Activated naive CD4-positive, alpha-beta T cell treated with anti-CD3 and anti-CD28 coated beads, Interleukin-2, amount 50 U/mL, for 24 hours (primary cell): Measurements from ENCODE around the gene PCDH1.

ENCODE experiments used
- H3K27ac Mint-ChIP-seq: one replicate; pipeline ENCODE4 v1.8.0; 2021; ENCODE audit warnings: mild to moderate bottlenecking, mixed read lengths
- H3K27me3 Mint-ChIP-seq: one replicate; pipeline ENCODE4 v1.8.0; 2021; ENCODE audit warnings: mixed read lengths
- H3K36me3 Mint-ChIP-seq: one replicate; pipeline ENCODE4 v1.8.0; 2021; ENCODE audit warnings: mixed read lengths
- H3K4me1 Mint-ChIP-seq: one replicate; pipeline ENCODE4 v1.8.0; 2021; ENCODE audit warnings: mixed read lengths
- H3K4me3 Mint-ChIP-seq: one replicate; pipeline ENCODE4 v1.8.0; 2021; ENCODE audit warnings: mild to moderate bottlenecking, mixed read lengths
- H3K9me3 Mint-ChIP-seq: one replicate; pipeline ENCODE4 v1.8.0; 2021; ENCODE audit warnings: mixed read lengths

Gene PCDH1

DNA sequence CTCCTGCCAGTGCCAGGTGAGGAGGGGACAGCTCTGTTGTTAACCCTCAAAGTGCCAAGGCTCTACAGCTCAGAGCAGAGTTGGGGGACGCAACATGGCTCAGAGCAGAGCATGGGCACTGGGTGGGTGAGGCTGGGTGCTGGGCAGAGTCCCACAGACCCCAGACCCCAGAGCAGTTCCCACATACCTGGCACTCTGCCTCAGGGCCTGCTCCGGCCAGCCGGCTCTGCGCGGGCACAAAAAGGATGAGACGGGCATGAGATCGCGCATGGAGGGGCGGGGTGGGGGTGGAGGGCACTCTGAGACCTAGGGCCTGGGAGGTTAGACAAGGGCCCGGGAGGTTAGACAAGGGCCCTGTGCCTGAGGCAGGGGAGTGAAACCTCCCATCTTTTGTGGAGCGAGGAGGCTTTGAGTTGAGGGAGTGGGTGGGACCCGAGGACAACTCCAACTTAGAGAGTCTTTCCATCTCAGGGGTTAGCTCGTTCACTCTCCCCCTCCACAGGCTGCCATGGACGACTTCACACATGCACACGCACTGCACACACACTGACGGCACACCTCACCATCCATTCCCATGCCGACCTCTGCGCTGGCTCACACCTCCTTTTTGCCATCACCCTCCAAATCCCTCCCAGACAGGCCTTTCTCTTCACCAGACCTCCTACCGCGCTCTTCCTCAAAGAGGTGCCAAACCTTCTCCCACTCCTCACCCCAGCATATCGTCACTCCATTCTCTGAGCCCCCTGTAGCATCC is 22.0 kb downstream of the PCDH1 start:
- Mint-ChIP-seq H3K9me3 (no peaks in the 10 kb centered on the region), H3K36me3 (no peaks in the 10 kb centered on the region), H3K27ac (no peak overlapping the region), H3K4me1 (no peaks in the 10 kb centered on the region), H3K4me3 (no peak overlapping the region), H3K27me3 (no peaks in the 10 kb centered on the region)

DNA sequence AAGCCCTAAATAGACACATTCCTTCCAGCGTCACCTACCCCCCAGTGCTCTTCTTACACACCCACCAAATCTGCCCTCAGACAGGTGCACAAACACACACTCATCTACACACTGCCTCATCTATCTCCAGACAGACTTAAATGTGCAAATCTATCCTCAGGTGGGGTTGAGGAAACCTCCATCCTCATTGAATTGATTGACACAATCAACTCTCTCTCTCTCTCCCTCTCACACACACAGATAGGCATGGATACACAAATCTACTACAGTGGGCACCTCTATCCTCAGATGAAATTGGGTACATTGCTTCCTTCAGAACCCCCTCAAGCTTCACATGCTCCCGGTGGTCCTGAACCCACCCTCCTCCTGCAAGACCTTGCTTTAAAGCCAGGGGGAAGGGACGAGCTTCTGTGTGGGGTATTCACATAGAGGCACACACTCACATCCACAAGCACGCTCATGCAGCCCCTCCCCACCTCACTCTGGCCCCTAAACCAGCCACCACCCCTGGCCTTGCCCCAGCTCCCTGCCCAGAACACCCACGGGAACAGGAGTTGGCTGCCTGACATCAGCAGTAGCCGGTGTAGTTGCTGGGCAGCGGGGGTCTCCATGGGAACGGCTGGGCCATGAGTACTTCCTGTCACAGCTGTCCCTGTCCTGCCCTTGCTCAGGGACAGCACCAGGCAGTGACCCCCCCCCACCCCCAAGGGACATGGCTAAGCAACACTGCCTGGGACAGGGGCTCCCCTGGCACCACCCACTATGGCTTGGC is 22.8 kb downstream of the PCDH1 start:
- no peaks in the 10 kb centered on the region for H3K27me3 Mint-ChIP-seq
- no peaks in the 10 kb centered on the region for H3K9me3 Mint-ChIP-seq
- H3K27ac Mint-ChIP-seq: no peak overlapping the region
- H3K36me3 Mint-ChIP-seq: no peaks in the 10 kb centered on the region
- H3K4me1 Mint-ChIP-seq: no peaks in the 10 kb centered on the region
- H3K4me3 Mint-ChIP-seq: no peak overlapping the region

DNA sequence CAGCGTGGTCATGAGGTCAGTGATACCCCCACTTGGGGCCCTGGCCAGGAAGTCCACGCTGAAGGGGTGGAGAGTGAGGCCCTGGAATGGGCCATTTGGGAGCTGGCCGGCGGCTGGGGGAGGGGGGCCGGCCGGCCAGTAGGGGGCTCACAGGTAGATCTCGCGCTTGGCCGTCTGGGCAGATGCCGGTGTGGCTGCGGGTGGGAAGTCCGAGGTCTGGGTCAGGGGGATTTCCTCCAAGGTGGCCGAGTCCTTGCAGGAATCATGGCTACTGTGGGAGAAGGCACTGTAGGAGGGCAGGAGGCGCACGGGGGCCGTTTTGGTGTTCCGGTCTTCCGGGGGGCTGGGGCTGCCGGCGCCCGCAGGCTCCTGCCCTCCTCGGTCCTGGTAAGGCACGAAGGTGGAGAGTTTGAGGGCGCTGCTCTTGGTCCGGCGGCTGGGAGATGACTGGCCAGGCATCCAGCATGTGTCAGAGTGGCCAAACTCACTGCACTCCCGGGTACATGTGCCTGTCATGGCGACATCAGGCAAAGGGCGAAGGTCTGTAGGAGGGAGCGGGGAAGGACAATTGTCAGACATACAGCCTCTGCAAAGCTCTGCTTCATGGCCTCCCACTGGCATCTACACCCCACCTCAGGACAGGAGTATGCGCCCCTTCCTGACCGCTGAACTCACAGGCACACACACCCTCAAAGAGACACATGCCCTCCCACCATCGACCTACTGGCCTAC is 24.1 kb downstream of the PCDH1 start:
- Mint-ChIP-seq H3K27me3 (no peaks in the 10 kb centered on the region), H3K36me3 (no peaks in the 10 kb centered on the region), H3K4me3 (no peak overlapping the region), H3K9me3 (no peaks in the 10 kb centered on the region), H3K27ac (no peak overlapping the region), H3K4me1 (peaks cover 2% of the 10 kb centered on the region)

DNA sequence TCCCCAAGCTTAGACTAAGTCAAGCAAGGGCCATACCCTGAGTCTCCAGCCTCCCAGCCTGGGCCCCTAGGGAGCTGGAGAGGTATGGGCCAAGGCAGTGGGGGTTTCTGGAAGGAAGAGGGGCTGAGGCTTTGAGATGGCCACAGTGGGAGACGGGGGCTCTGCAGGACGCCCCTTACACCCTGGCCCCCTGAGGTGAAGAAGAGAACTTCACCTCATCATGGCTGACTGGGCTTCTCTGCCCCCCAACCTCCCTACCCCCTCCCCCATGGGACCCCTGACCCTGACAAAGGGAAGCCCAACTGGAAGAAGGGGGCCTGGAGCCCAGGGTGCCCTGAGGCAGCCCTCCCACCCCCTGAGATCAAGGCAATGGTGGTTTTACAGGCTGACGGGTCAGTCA is 25.8 kb downstream of the PCDH1 start:
- Mint-ChIP-seq H3K27me3 (peaks cover 1% of the 10 kb centered on the region), H3K27ac (no peak overlapping the region), H3K9me3 (no peaks in the 10 kb centered on the region), H3K36me3 (no peaks in the 10 kb centered on the region), H3K4me1 (peaks cover 9% of the 10 kb centered on the region), H3K4me3 (no peak overlapping the region)

DNA sequence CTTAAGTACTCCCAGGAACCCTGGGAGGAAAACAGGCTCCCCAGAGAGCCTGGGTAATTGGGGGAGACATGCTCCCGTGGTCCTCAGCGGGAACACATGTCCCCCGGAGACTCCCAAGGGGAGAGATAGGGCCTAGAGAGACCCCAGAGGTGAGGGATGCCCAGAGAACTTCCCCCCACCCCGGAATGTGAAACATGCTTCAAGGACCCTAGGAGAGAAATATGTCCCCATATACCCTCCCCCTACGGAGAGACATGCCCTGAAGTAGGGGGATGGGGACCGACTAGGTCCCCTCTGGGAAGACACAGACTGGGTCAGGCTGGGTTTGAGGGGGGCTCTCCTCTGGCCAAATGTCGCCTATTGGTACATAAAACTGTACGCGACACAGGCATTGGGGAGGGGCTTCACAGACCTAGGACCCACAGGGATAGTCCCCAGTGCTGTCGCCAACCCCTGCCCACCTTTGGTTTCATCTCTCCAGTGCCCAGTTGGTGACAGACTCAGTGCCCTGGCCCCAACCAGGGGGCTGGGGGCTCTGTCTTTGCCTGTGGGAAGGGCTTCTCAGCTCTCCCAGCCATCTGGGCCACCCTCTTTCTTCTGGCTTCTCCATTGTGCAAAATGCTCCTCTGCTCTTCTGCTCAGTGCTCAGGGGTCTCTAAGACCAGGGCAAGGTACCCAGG is 26.9 kb downstream of the PCDH1 start:
- Mint-ChIP-seq H3K4me3 (peak overlapping the region; percentile 55), H3K4me1 (peaks cover 9% of the 10 kb centered on the region), H3K36me3 (no peaks in the 10 kb centered on the region), H3K27ac (no peak overlapping the region), H3K9me3 (no peaks in the 10 kb centered on the region), H3K27me3 (peaks cover 1% of the 10 kb centered on the region)

DNA sequence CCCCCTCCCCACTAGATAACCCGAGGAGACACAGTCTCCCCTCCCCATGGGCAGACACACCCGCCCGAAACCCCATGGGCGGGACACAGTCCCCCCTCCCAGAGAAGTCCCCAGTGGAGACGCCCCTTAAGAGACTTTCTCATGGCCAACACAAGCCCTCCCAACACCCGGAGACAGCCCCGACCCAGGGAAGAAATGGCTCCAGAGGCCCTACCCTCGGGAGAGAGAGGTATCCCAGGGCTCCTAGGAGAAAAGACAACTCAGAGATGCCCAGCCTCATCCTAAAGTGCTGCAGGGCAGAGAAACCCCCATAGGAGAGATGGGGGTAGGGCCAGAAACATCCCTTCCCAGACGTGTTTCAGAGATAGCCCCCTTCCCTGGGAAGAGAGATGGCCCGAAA is 27.4 kb downstream of the PCDH1 start:
- H3K27ac Mint-ChIP-seq: no peak overlapping the region
- peaks cover 1% of the 10 kb centered on the region for H3K27me3 Mint-ChIP-seq
- peaks cover 9% of the 10 kb centered on the region for H3K4me1 Mint-ChIP-seq
- H3K9me3 Mint-ChIP-seq: no peaks in the 10 kb centered on the region
- H3K36me3 Mint-ChIP-seq: no peaks in the 10 kb centered on the region
- peak overlapping the region; percentile 70 for H3K4me3 Mint-ChIP-seq

DNA sequence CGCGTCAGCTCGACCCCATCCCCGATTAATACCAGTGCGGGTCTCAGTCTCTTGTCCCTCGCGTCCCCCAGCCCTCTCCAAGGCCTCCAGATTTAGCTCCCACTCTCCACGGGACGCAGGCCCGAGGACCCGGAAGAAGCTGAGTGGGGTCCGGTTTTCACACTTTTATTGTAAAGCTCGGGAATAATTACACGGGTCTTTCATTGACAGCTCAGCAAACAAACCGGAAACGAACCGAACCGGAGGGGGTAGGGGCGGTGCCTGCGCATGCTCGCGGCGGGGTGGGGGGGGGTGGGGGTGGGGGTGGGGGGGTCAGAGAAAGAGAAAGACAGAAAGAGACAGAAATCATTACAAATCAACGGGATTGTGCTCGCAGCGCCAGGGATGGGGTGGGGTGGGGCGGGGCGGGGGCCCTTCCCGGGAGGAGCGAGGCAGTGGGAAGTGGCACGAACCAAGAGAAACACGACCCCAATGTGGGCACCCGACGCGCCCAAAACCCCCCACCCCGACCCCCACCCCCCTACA is 27.9 kb downstream of the PCDH1 start:
- peaks cover 1% of the 10 kb centered on the region for H3K27me3 Mint-ChIP-seq
- no peak overlapping the region for H3K27ac Mint-ChIP-seq
- peak overlapping the region; percentile 85 for H3K4me3 Mint-ChIP-seq
- H3K9me3 Mint-ChIP-seq: no peaks in the 10 kb centered on the region
- H3K36me3 Mint-ChIP-seq: no peaks in the 10 kb centered on the region
- peaks cover 10% of the 10 kb centered on the region for H3K4me1 Mint-ChIP-seq

DNA sequence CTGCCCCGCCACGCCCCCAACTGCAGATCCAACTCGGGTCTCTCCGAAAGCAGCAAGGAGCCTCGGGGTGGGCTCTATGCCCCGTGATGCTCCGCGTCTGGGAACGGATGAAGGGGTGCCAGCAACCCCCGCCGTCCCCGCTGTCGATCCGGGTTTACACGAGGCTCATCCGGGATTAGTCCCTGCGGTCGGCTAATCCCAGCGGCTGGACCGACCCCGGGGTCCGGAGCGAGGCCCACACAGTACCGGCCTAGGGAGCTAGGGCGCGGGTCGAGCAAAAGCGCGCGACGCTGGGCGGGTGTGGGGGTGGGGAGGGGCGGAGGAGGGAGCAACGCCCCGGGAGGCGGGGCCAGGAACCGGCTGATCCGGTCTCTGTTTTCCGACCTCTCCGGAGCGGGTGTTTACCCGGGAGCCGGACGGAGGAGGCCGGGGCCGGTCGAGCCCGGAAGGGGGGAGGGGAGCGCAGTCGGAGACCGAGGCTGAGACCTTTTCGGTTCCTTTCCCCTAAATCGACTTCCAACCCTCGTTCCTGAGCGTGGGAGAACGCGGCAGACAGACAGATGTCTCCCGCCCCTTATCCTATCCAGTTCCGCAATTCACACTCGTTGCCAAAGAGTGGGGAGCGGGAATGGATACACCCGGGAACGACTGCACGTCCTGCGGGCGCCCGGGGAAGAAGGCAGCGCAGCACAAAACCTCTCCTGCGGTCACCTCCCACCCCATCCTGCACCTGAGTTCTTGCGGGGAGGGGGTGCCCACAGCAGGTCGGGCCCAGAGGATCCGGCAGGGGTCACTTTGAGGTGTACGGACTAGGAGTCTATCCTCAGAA is 28.6 kb downstream of the PCDH1 start:
- Mint-ChIP-seq H3K4me1 (peaks cover 14% of the 10 kb centered on the region), H3K4me3 (peak overlapping the region; percentile 85), H3K9me3 (no peaks in the 10 kb centered on the region), H3K27ac (peak overlapping the region; percentile 85), H3K36me3 (no peaks in the 10 kb centered on the region), H3K27me3 (peaks cover 1% of the 10 kb centered on the region)

DNA sequence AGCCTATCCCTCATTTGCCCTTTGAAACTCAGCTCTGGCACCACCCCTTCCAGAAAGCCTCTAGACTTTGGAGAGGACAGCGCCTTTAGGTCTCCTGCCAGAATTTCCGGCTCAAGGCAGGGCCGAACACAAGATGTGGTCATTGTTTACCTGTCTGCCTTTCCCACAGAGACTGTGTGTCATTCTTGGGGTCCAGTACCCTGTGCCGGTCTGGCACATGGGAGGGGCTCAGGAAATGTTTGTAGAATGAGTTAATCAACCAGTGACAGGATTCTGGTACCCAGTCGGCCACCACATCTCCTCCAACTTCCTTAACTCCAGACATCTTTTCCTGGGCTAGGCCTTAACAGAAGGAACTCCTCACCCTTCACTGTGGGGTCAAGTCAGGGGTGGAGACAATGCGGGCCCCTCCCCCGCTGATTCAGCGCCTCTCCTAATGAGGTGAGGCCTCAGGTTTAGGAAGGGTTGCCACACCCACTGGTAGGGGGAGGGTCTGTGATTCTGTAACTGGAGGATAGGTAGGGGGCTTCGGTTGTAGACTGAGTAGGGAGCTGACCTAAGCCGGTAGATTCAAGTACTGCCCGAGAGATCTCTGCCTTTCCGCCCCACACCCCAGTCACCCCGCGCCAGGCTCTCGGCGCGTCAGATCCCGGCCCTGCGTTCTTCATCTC is 29.3 kb downstream of the PCDH1 start:
- Mint-ChIP-seq H3K27me3 (peaks cover 1% of the 10 kb centered on the region), H3K36me3 (no peaks in the 10 kb centered on the region), H3K4me3 (peak overlapping the region; percentile 85), H3K27ac (peak overlapping the region; percentile 85), H3K4me1 (peaks cover 14% of the 10 kb centered on the region), H3K9me3 (no peaks in the 10 kb centered on the region)

DNA sequence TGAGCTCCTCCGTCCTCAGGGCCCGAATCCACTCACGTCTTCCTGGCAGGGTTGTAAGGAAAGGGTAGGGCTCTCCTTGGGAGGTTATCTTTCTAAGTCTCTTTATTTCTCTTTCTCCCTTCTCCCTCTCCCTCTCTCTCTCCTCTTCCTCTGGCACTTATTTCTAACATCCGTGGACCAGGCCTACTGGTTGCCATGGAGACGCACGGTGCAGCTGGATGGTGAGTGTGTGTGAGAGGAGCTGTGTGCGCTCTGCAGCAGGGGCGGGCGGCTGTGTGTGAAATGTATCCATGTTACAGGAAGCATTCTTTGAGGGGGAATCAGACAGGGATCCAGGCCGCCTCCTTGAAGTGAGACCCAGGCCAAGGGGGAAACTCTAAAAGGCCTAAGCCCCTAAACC is 32.2 kb downstream of the PCDH1 start:
- Mint-ChIP-seq H3K4me3 (no peak overlapping the region), H3K9me3 (no peaks in the 10 kb centered on the region), H3K4me1 (peaks cover 14% of the 10 kb centered on the region), H3K36me3 (no peaks in the 10 kb centered on the region), H3K27ac (no peak overlapping the region), H3K27me3 (peaks cover 1% of the 10 kb centered on the region)

DNA sequence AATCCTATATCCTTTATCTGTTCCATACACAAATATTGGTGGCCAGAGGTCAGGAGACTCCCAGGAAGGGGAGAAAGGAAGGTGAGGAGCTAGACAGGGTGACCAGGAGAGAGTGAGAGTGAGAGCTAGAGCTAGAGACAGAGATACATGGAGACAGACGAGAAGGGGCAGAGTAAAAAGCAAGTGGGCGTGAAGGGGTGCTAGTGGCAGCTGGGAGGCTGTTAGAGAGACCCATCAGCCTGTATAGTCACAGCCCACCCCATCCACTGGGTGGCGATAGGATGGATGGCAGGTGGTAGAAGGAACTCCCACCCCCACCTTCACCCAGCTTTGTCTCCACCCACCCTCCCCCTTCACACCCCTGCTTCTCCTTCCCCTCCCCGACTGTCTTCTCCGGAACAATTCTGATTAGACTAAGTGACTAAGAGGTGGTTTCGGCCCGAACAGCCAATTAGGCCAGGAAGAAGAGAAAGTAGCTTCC is 32.8 kb downstream of the PCDH1 start:
- no peak overlapping the region for H3K27ac Mint-ChIP-seq
- peaks cover 1% of the 10 kb centered on the region for H3K27me3 Mint-ChIP-seq
- no peaks in the 10 kb centered on the region for H3K9me3 Mint-ChIP-seq
- peaks cover 14% of the 10 kb centered on the region for H3K4me1 Mint-ChIP-seq
- no peaks in the 10 kb centered on the region for H3K36me3 Mint-ChIP-seq
- no peak overlapping the region for H3K4me3 Mint-ChIP-seq

DNA sequence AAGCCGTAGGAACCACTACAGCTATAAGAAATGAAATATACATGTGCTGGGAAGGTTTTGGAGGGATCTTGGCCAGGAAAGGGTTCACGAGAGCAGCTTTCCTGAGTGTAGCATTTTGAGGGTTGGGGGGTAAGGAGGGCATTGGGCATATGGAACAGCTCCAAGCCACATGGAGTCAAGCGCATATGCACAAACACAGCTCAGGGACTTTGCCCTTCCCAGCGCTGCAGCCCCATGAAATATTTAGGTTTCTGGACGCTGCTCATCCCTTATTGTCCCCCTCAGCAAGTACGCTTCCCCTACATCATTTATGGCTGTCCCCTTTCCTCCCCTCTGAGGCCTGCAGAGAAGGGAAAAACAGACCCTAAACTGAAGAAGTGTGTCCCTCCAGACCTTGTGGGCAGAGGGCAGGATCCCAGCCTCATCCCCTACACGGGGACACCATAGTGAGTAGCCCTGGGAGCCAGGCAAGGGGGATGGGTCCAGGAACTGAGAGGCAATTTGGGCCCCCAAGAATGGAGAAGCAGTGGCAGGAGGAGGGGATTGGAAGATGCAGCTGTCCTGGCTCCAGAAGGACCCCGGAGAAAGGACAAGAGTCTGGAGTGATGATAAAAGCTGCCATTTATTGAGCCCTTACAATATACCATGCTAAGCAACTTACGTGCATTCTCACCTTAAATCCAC is 33.7 kb downstream of the PCDH1 start:
- no peak overlapping the region for H3K4me3 Mint-ChIP-seq
- H3K9me3 Mint-ChIP-seq: no peaks in the 10 kb centered on the region
- peaks cover 14% of the 10 kb centered on the region for H3K4me1 Mint-ChIP-seq
- H3K27ac Mint-ChIP-seq: no peak overlapping the region
- no peaks in the 10 kb centered on the region for H3K36me3 Mint-ChIP-seq
- H3K27me3 Mint-ChIP-seq: peaks cover 1% of the 10 kb centered on the region

DNA sequence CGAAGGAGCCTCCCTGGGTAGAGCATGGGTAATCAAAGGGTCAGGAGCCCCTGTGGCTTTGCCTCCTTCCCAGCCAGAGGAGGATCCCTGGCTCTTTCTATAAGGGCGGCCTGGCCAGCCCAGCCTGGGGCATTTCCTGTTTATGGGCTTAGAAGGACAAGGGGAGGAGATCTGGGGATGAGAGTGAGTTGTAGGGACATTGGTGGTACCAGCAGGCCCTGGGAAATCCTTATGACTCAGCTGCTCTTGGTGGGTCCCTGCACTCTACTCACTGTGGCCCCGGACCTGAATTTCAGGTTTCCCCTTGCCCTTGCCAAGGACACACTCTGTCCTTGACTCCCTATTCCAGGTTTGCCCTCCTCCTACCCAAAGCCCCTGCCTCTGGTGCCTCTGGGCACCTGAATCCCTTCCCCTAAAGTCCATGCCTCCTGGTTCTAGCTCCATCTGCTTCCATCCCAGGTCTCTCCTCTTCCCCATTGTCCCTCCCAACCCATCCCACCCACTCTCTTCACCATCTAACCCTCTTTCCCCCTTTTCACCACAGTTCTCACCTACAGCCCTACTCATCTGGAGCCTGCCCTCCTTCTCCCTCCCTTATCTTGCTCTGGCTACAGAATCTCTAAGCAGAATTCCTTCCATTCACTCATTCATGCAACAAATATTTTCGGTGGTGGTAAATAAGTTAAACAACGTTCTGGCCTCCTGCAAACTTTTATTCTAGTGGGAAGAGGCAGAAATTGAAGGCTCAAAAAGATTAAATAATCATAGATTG is 34.9 kb downstream of the PCDH1 start:
- no peak overlapping the region for H3K27ac Mint-ChIP-seq
- peaks cover 9% of the 10 kb centered on the region for H3K4me1 Mint-ChIP-seq
- H3K9me3 Mint-ChIP-seq: no peaks in the 10 kb centered on the region
- no peak overlapping the region for H3K4me3 Mint-ChIP-seq
- no peaks in the 10 kb centered on the region for H3K36me3 Mint-ChIP-seq
- no peaks in the 10 kb centered on the region for H3K27me3 Mint-ChIP-seq
